Measurements from ENCODE around the gene HNF1B.
"Not testable (repeated sequence)": the region's sequence is repeated elsewhere in the genome, so short reads cannot be mapped to it uniquely, and the experiment has no call there.

Gene HNF1B

GRCh38 chr17:37699285-37699973, 45.4 kb downstream of the HNF1B start:
- no peak for FAIRE-seq

- no peak for FAIRE-seq
These were observed 46.0 kb downstream of the HNF1B start for GRCh38 chr17:37698911-37699255.

GRCh38 chr17:37698132-37698910, 46.5 kb downstream of the HNF1B start:
- no peak for FAIRE-seq

- FAIRE-seq: no peak
These were observed 47.5 kb downstream of the HNF1B start for GRCh38 chr17:37697381-37697780.

GRCh38 chr17:37696366-37696765, 48.5 kb downstream of the HNF1B start:
- no peak for FAIRE-seq

- FAIRE-seq: no peak
These were observed 49.1 kb downstream of the HNF1B start for GRCh38 chr17:37695726-37696125.

- FAIRE-seq: no peak
These were observed 50.1 kb downstream of the HNF1B start for GRCh38 chr17:37694734-37695133.

GRCh38 chr17:37693328-37693727, 51.5 kb downstream of the HNF1B start:
- no peak for FAIRE-seq

- no peak for FAIRE-seq
These were observed 53.1 kb downstream of the HNF1B start for GRCh38 chr17:37691807-37692206.

- no peak for FAIRE-seq
These were observed 55.5 kb downstream of the HNF1B start for GRCh38 chr17:37689317-37689716.

GRCh38 chr17:37683454-37683984, 61.3 kb downstream of the HNF1B start:
- no peak for FAIRE-seq

GRCh38 chr17:37682007-37682406, 62.9 kb downstream of the HNF1B start:
- FAIRE-seq: no peak

GRCh38 chr17:37679995-37680394, 64.9 kb downstream of the HNF1B start:
- FAIRE-seq: not testable (repeated sequence)

- no peak for FAIRE-seq
These were observed 66.8 kb downstream of the HNF1B start for GRCh38 chr17:37678036-37678435.

GRCh38 chr17:37677021-37677420, 67.8 kb downstream of the HNF1B start:
- FAIRE-seq: no peak

GRCh38 chr17:37676115-37676925, 68.5 kb downstream of the HNF1B start:
- FAIRE-seq: no peak

GRCh38 chr17:37674511-37674910, 70.3 kb downstream of the HNF1B start:
- FAIRE-seq: no peak

- no peak for FAIRE-seq
These were observed 71.5 kb downstream of the HNF1B start for GRCh38 chr17:37673386-37673785.

GRCh38 chr17:37672548-37673078, 72.2 kb downstream of the HNF1B start:
- FAIRE-seq: no peak

- no peak for FAIRE-seq
These were observed 72.9 kb downstream of the HNF1B start for GRCh38 chr17:37671824-37672547.

GRCh38 chr17:37671028-37671823, 73.6 kb downstream of the HNF1B start:
- no peak for FAIRE-seq
